SIG-M5 treated with dmso at 0.1 percent for 504 hours (cell line): ENCODE results near the gene TMEM185B.
A peak's percentile ranks its signal among the peaks of the same experiment; 100 is the strongest.

ENCODE experiments used
- DNase-seq: peaks from one replicate; lab custom pipeline; 2025; ENCODE audit not compliant: unreplicated experiment; lab: John Stamatoyannopoulos, UW

TMEM185B gene

DNA sequence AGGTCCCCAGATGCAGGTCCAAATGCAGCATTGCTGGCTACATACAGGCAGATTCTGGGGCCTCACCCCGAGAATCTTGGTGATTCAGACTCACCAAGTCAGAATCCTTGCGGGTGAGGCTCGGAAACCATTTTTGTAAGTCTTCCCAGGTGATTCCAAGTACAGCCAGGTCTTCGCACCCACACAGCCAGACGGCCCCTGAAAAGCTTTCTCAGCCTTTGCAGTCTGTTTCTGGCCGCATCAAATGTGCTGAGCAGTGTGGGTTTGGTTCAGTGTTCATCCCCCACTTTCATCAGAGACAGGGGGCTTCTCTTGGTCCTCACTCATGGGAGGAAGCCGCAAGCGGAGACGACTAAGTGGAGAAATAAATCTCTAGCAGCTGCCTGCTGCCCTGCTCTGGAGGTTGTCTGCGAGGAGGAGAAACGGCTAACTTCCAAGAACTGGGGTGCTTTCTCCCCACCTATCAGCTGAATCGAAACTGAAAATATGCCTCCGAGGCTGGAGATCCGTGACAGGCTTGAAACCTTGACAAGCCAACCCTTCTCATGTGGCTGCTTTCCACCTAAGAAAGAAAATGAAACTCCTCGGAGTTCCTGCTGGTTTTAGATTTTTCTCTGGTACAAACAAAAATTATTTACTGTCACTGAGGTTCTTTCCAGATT, 8.9 kb upstream of the TMEM185B start:
- DNase-seq: peak; percentile 35

DNA sequence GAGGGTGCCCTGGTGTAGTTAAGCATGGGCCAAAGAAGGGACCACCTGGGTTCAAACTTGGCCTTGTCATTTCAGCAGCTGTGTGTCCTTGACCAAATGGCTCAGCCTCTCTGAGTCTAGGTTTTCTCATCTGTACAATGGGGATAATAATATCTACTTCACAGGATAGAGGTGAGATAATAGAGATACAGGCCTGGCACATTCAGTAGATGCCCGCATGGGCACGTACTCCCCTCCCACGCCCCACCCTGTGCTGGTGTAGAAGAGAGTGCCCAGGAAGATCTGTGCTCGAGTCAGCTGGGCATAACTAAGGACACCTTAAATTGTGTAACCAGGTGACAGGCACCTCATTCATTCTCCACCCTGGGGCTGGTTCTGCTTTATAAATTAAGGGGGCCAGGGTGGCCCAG, 8.4 kb upstream of the TMEM185B start:
- no peak for DNase-seq

DNA sequence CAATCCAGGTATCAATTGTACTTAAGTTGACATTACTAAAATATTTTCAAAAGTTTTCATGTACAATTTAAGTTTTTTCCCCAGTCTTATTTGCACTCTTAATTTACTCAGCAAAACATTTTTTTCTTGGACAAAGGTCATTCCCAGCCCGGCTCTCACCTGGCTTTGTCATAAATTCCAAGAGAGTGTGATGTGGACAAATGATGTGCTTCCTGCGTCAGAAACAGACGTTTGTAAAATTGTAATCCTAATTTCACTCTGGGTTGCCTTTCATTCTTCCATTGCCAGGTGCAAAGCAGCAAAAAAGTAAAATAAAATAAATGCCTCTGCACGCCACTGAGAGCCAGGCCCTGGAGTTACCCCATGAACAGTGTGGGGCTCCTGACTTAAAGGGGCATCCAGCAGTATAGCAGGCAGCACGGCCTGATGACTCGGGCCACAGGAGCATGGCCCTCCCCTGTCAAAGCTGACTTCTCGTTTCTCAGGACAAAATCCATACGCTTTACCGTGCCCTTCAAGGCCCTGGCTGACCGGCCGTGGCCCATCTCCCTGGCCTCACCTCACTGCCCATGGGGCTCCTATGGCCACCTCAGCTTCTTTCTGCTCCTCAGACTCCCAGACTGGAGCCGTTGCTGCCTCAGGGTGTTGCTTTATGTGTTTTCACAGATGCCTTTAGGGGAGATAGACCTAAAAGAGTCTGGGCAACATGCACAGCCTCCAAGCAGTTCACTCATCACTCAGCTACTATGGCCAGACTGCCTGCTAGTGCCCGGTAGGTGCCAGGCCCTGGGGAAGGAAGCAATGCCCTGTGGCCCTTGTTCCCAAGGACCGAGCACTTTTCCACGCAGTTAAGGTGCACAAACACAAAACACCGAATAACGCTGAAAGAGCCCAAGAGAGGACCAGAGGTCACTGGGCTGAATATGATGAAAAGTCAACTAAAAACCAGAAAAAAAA, 7.6 kb upstream of the TMEM185B start:
- DNase-seq: no peak

DNA sequence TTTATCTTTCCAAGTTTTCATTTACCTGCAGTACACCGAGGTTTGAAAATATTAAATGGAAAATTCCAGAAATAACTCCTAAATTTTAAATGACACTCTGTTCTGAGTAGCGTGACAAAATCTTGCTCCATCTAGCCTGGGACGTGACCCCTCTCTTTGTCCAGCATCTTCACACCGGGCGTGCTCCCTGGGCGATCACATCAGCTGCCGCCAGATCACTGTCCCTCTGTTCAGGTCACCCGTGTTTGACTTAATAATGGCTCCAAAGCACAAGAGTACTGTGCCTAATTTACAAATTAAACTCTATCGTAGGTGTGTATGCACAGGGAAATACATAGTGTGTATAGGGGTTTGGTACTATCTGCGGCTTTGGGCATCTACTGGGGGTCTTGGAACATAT, 6.1 kb upstream of the TMEM185B start:
- no peak for DNase-seq

DNA sequence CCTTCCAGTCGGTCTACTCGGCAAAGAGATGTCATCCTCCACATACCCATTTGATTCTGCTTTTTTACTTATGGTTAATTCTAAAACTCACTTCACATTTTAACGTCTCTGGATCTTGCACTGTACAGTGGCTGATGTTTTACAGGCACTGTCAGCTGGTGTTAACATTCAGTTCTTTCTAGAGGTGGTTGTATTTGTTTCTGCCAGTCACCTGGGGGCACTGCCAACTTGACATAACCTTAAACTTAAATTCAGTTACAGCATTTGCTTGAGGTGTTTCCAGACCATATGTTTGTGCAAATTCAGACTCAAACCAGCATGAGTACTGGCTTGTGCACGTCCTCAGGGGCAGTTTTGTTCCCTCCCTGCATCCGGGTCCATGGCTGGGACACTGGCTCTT, 5.3 kb upstream of the TMEM185B start:
- DNase-seq: peak; percentile 39

DNA sequence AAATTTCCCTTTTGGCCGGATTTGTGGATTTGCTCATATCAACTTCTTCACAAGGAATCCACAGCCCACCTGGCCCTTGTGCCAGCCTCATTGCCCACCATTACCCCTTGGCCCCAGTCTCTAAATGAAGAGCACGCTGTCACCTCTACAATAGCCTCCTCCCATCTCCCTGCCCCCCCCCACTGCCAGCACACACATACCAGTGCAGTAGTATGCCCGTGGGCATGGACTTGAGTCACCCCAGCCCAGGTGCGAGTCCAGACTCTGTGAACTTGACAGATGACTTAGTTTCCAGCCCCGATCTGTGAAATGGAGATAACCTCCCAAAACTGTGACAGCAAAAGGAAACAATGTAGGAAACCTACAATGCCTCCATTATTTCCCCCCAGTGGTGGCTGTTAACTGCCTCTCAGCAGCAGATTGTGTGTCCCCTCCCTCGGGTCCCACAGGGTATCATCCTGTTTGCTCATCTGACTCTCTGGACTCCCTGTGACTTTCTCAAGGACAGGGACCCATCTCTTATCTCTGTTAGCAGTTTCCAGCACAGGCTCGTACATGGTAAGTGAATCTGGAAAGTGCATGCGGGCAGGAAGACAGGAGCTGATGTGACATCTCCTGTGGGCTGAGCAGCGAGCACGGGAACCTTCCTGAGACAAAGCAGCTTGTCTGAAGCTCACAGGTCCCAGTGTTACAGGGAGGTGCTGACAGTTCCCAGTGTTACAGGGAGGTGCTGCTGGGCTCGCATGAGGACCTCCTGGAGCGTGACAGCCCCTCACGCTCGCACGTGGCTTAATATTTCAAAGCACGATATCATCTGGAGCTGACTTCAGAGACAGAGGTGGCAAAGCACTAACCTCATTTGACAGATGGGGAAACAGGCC, 4.2 kb upstream of the TMEM185B start:
- no peak for DNase-seq

DNA sequence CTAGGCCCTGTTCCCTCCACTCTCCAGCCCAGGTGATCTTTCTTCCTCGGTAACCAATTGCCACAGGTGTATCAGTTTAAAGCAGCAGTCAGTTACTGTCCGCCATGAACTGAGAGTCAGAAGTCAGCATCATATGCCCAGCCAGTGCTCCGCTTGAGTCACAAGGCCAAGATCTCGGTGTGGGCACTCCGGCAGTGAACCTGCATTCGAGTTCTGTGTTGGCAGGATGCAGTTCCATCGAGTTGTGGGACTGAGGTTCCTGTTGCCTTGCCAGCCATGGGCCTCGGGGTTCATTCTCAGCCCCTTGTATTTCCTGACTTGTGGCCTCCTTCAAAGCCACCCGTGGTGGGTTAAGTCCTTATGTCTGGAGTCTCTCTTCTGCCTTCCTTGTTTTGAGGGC, 3.1 kb upstream of the TMEM185B start:
- no peak for DNase-seq

DNA sequence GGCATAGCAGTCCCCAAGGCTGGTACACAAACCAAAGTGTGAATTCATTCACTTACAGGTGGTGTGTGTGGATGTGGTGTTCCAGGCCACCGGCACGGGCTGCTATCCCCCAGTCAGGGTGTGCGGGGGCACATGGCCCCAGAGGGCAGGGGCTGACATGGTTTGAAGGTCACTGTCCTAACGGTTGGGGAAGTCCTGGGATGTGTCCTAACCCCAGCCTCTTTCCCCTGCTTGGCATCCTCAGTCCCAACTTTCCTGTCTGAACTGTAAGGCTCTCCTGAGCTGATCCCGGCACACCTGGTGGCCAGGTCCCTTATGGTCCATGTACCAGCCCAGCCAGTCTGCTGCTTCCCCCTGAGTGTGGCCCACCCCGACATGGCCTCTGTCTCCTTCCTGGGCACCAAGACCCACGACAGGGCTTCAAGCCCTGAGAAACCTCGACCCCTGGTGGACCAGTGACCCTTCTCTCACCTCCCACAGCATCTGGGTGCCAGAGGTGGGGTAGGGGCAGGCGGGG, 2.4 kb upstream of the TMEM185B start:
- no peak for DNase-seq

DNA sequence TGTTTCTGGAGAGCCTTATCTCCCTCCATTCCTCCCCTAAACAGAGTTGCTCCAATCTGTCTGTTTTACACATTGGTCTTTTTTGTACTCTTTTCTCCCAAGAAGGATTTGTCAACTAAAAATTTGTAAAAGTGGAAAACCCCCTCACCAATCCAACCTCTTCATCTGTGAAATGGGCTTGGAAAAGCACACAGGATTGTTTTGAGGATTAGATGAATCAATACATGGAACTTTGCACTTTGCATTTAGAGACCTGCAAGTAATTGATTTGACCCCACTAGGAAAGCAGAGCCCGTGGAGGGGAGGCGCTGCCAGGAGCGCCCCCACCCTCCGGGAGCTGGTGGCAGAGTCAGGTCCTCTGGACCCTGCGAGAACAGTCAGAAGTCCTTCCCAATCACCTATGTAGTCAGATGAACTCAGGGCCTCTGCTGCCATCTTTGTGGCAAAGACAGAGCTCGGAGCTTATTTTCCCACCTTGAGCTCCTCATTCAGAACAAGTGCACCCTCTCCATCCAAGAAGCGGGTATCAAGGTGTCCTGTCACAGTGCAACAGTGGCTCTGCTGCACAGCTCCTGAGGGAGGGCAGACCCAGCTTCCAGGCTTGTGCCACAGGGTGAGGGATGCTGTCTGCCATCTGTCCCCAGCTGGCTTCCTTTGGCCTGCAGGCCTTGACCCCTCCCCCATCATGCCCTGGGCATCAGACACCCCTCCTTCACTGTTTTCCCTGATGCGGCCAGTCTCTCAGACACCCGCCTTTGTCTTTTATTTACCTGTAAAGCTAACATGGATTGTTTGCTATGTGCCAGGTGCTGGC, 1.7 kb upstream of the TMEM185B start:
- no peak for DNase-seq

DNA sequence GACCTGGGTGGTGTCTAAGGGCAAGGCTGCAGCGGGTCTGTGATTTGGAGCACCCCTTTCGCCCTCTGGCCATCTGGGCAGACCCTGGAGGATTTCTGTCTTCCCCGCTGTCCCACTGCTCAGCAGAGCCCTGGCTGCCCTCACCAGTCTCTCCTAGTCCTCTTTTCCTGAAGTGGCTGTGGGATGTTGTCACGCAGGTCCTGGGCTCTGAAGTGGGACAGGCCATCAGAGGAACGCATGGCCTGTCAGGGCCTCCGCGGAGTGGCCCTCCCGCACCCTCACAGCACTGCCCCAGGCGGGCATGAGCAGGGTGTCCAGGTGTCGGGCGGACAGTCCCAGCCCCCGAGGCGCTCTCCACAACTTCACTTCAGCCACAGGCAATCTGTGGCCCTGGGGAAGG, 1.1 kb upstream of the TMEM185B start:
- DNase-seq: no peak

DNA sequence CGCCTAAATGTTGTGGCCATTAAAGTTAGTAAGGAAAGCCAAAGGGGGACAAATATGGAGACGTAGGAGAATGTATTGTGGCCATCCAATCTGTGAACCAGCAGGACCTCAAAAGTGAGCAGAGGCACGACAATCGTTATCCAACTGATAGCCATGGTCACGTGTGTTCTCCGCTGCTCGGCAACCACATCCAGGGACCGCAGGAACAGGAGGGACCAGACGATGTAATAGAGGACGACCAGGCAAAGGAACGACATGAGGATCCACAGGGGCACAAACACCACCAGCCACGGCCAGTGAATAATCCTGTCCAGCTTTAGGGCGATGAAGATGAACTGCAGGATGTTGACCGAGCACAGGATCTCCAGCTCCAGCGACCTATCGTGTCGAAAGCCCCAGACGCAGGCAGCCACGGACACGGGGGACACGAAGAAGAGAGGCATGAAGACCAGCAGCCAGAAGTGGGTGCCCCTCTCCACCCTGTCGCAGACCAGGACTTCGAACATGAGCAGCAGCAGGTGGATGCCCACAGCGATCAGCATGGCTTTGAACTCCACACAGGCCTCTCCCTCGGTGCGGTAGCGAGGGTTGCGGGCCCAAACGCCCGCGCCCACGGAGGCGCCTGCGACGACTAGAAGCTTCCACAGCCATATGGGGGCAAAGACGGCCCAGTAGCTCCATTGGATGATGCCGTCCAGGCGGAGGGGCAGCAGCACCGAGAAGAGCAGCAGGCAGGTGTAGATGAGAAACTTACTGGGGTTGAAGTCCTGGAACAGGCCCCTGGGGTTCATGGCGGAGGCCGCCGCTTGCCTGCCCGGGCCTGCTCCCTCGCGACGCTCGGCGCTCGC, 790 bp downstream of the TMEM185B start:
- DNase-seq: no peak

DNA sequence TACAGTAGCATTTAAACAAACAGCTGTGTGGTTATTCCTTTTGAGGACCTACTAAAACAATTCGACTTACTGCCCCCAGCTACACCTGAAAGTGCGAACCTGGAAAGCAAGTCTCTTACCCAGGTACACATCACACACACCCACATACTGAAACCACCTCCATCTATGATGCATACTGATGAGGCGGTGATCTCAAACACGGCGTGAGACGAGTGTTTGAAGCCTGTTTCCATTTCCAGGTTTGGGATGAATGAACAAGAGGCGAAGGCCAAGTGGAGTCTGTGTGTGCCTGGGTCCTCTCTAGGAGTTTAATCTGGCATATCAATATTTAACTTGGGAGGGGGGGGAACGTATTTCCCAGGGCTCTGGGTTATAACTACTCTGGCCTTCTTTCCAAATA, 1.6 kb downstream of the TMEM185B start:
- no peak for DNase-seq

DNA sequence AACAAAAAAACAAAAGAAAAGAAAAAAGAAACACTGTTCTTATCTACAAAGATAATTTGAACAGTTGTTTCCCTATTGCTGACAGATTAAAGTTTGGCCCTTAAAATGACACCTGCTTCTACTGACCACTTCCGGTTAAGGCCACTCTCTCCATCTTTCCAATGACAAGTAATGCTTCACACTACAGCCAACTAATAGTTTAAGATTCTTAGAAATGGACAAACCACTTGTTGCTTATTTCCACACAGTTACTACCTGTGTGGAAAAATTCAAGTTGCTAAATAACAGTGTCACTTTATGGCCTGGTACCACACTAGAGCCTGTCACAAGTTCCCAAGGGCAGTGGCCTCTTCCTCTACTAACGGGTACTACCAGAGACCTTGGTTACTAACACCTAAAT, 2.4 kb downstream of the TMEM185B start:
- DNase-seq: no peak

DNA sequence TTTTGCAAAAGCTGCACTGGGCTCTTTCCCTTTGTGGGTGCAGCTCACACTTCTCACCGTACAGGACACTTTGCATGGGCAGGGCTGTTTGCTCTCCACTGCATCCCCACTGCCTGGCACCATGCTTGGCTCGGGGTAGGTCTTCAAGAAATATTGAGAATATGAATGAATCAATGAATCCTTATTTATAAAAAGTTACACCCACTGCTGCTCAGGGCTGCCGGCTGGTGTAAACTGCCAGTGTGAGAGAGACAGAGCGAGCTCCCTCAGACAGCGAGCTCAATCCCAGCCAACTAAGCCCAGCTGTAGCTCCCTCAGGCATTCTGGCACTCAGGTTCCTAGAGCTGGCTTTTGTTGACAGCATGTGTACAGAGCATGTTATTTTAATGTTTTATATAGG, 3.4 kb downstream of the TMEM185B start:
- DNase-seq: no peak

DNA sequence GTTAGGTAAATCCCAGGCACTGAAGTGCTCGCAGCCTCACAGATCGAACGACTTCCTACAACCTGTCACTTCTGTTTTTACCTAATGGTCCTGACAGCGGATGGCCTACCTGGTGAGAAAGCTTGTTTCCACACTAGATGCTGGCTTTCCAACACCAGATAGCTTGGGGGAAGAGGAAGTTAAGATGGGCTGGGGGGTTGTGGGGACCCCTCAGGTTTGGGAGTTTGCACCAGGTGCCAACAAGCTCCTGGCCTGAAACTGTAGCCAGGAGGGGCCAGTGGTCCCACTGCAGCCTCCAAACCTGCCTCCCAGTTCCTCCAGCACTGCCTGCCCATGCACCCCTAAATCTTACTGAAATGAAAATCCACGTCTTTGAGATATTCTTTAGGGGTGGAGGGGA, 3.9 kb downstream of the TMEM185B start:
- no peak for DNase-seq

DNA sequence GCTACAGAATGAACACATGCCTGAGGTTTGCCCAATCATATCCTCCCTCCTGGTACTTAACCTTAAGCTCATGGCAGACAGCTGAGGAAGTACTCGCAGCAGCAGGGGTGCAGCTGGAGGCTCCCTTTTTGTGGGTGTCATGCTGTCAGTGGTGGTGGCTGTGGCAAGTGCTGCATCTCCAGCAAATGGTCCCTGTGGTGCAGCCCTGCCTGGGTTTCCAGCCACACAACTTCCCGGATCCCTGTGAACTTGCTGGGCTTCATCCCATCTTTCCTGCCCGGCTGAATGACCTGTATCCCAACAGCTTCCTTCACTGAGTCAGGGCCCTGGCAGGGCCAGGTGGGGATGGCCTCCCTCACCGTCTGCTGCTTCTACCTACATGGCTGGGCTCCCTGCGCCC, 5.0 kb downstream of the TMEM185B start:
- DNase-seq: no peak

DNA sequence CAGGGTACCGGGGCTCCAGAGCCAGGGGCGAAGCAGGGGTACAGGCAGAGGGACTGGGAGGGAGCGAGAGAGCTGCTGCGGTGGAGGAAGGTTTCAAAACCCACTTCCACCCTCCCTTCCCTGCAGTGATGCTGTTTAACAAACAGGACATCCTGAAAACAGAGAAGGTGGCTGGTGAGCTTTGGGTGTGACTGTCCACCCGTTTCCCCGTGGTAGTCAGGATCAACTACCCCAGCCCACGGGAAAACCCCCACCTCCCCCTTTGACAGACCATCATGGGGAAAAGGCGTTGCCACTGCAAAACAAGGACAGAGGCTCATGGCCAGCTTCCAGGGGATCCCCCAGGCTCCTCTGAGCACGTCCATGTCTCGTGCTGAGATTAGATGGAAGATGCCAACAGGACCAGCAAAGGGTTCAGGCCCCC, 12.9 kb downstream of the TMEM185B start:
- DNase-seq: no peak

DNA sequence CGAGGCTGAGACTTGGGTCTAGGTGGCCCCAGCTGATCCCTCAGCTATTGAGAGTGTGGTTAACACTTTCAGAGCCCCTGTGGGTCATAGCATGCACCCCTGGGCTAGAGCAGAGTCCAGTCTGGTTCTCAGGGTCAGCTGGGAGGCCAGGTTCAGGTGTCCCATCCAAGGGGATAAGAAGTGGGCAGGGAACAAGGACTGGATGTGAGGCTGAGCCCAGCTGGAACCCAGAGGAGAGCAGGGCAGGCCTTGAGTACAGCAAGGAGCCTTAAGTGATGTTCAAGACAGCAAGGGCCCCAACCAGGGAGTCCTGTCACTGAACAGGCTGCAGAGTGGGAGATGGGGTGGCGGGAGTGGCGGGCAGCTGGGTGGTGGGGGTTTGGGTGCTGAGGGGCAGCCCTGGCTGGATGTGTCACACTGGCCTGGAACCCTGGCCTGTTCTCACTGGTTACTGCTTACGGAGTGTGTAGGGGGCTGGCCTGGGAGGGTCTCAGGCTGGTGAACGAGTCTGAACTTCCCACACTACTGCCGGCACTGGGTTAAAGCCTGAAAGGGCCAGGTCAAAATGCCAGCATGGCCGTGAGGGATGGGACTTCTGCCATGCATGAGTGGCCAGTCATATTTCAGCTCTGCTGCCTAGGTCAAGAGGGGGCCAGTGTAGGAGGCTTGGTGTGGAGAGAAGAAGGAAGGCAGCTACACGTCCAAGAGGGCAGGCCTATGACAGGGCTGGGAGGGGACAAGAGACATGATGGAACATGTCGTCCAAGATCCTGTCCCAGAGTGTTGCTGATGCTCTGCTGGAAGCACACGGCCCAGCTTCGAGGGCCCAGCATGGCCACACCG, 13.6 kb downstream of the TMEM185B start:
- DNase-seq: no peak
